ENCODE data around the gene KANSL3.
"Not testable (repeated sequence)": the region's sequence is repeated elsewhere in the genome, so short reads cannot be mapped to it uniquely, and the experiment has no call there.

KANSL3 gene

GRCh38 chr2:96638144-96639121, at the start of gene KANSL3:
KANSL3 (minus strand) TSS chr2:96638312; CDS start chr2:96637135, 1,177 bp downstream.
- peak; percentile 83 to 86 for DNase-seq (ENCODE audit: low read depth in 2 of 2)

DNA sequence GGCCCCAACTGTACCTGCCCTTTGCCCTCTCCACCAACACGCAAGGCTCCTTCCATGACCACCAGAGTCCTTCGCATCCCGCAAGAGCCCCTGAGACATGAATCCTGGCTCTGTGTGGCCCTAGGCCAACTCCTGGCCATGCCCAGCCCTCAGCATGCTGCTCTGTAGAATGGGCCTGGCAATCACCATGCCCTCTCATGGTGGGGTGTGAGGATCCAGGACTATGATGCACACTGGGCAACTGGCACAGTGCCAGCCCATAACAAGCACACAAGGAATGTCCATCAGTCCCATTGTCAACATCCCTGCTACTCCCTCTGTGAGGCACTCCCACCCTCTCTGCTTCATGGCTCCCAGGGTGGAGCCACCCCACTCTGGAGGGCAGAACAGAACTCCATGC, 49.2 kb upstream of the KANSL3 start:
- no peak for DNase-seq (ENCODE audit: low read depth in 2 of 2)

GRCh38 chr2:96685577-96686459, 47.7 kb upstream of the KANSL3 start:
- DNase-seq (ENCODE audit: low read depth in 2 of 2), result no peak

DNA sequence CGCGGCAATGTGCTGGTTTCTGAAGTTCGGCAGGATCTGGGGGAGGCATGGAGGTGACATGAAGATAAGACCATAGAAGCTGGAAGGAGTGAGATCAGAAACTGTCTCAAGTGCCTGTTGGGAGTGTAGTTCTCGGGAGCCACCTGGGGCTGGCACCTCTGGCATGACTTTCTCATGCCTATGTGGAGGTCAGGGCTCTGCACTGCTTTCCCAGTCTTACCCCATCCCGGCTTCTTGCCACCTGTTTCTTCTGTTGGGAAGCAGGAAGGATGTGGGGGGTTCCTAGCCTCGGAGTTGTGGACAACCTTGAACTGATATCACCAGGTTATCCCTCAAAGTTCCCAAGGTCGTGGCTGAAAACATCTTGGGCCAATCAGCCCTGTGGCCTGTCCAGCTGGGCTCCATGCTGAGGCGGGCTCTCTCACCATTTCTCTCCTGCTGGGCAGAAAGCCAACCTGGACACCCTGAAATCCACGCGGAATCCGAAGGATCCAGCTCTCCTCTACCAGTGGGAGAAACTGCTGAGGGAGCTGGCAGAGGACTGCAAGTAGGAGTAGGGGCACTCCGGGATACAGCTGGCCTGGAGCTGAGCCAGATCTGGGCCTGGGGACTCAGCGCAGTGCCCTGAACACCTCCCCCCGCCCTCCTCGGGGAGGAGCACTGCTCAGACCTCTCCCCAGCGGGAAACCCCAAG, 46.9 kb upstream of the KANSL3 start:
- DNase-seq (ENCODE audit: low read depth in 2 of 2), result no peak

GRCh38 chr2:96683972-96684820, 46.1 kb upstream of the KANSL3 start:
- no peak for DNase-seq (ENCODE audit: low read depth in 2 of 2)

DNA sequence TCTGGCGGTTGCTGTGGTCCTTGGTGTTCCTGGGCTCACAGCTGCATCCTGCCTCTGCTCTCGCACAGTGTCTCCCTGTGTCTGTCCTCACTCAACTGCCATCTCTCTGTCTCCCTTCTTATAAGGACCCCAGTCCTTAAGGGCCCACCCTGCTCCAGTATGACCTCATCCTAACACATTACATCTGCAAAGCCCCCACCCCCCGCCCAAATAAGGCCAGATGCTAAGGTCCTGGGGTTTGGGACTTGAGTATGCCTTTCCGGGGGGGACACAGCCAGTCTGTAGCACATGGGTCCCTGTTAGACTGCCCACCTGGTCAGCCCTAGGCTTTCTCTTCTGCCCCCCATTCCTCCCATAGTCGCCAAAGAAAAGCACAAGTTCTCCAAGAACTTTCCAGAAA, 45.2 kb upstream of the KANSL3 start:
- DNase-seq (ENCODE audit: low read depth in 2 of 2), result no peak

DNA sequence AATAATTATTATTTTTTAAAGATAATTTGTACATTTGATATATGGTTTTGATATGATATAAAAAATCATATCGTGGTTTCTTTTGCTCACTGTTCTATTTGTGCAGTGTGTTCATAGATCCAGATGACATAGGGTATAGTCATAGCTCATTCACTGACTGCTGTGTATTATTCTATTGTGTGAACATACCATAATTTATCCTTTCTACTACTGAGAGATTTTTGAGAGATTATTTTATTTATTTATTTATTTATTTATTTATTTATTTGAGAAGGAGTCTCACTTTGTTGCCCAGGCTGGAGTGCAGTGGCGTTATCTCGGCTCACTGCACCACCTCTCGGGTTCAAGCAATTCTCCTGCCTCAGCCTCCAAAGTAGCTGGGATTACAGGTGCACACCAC, 43.4 kb upstream of the KANSL3 start:
- DNase-seq (ENCODE audit: low read depth in 2 of 2), result no peak

GRCh38 chr2:96680561-96681141, 42.5 kb upstream of the KANSL3 start:
- DNase-seq (ENCODE audit: low read depth in 2 of 2), result no peak

DNA sequence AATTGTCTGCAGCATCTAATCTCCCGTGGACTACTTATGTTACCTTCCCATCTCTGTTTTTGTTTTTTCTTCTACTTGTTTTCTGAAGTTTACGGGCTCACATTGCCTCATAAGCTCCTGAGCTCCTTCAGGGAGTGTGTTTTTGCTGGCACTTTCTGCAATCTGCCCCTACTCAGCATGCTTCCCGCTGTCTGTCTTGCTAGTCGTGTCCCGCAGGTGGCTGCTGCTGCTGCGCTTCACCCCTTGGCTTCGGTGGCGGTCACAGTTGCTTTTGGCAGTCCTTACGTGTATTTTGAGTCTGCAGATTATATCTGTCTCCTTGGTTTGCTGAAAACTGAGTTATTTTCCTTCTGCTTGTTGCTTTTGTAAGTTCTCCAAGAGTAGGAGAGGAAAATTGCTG, 41.7 kb upstream of the KANSL3 start:
- DNase-seq (ENCODE audit: low read depth in 2 of 2), result no peak

DNA sequence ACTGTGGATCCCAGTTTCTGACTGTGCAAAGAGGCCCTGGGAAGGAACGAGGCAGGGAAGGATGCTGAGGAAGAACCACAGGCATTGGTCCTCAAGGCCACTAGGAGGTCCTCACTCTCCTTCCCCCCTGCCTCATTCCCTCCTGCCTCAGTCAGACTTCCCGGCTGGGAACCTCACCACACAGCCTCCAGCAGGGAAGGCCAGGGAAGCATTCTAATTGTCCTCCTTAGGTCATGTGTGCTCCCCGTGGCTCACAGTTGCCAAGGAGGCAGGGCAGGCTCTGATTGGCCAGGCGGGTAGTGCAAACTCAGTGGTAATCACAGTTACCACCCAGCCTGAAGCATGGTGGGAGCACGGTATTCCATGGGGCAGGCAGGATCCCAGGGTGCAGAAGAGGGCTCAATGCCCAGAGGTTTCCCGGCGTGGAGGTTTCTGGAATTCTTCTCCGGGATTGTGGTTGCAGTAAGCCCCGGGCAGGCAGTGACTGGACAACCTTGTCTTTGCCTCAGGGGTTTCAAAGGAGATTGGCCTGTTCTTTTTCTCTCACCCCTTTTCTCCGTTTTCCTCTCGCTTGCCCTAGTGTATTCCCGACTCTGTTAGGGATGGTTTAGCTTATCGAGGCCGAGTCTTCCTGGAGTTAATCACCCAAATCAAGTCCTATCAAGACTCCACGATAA, 31.6 kb upstream of the KANSL3 start:
- DNase-seq (ENCODE audit: low read depth in 2 of 2), result no peak

DNA sequence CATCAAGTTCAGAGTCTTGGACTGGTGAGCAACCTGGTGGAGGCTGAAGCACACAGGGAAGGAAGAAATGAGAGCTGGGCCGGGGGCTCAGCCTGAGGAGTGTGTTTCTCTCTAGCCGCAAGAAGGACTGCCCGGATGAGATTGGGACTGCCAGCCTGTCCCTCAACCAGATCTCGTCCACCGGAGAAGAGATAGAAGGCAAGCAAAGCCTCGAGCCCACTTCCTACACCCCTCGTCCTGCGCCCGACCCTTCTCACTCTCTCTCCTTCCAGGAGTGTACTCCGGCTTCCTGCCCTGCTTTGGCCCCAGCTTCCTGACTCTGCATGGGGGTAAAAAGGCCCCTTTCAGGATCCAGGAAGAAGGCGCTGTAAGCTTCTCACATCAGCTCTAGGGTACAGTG, 30.7 kb upstream of the KANSL3 start:
- no peak for DNase-seq (ENCODE audit: low read depth in 2 of 2)

DNA sequence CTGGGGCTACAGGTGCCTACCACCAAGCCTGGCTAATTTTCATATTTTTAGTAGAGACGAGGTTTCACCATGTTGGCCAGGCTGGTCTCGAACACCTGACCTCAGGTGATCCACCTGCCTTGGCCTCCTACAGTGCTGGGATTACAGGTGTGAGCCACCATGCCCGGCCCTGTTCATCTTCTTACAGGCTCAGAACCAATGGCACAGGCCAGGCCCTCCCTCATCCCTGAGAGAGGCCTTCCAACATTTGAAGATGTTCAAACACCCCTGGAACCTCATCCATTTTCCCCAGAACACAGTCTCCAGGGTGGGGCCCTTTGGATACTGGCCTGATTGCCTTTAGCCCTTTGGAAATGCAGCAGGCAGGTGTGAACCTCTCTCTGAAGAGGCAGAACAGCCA, 27.6 kb upstream of the KANSL3 start:
- DNase-seq (ENCODE audit: low read depth in 2 of 2), result not testable (repeated sequence)

GRCh38 chr2:96665083-96665569, 27.0 kb upstream of the KANSL3 start:
- no peak for DNase-seq (ENCODE audit: low read depth in 2 of 2)

DNA sequence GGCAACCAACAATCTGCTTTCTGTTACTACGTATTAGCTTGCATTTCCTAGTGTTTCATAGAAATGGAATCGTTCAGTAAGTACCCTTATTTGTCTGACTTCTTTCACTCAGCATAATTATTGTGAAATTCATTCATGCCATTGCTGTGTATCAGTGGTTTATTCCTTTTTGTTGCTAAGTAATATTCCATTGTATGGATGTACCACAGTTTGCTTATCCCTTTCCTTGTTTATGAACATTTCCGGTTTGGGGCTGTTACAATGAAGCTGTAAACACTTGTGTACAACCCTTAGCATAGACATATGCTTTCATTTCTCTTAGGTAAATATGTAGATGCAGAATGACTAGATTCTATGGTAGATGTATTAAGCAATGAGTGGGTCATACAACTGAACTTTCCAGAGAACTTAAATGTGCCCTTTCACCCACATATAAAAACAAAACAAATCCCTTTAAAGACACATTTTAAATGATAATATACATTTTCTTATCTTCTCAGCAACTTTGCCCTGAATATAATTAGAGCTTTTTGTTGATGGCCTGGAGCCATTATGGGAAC, 26.3 kb upstream of the KANSL3 start:
- no peak for DNase-seq (ENCODE audit: low read depth in 2 of 2)

GRCh38 chr2:96663829-96664228, 25.7 kb upstream of the KANSL3 start:
- DNase-seq (ENCODE audit: low read depth in 2 of 2), result no peak

- DNase-seq (ENCODE audit: low read depth in 2 of 2), result no peak
Observed at GRCh38 chr2:96663177-96663576, 25.1 kb upstream of the KANSL3 start.

GRCh38 chr2:96662360-96662759, 24.2 kb upstream of the KANSL3 start:
- DNase-seq (ENCODE audit: low read depth in 2 of 2), result no peak

DNA sequence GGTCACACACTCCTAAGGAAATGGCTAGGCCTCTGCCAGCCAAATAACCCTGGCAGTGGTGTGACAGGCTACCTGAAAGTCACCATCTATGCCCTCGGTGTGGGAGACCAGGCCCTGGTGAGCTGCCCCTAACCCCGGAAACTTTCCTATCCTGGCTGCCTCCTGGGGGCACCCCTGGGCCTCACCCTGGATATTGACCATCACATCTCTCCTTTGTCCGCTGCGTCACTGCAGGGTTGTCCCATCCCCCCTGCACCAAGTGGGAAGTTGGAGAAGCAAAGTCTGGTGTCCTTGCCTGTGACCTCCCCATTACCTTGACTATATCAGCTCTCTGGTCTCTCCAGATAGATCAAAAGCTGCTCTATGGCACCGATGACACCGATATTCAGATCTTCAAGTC, 23.2 kb upstream of the KANSL3 start:
- no peak for DNase-seq (ENCODE audit: low read depth in 2 of 2)

- DNase-seq (ENCODE audit: low read depth in 2 of 2), result no peak
Observed at GRCh38 chr2:96656540-96656939, 18.4 kb upstream of the KANSL3 start.

GRCh38 chr2:96655526-96655925, 17.4 kb upstream of the KANSL3 start:
- DNase-seq (ENCODE audit: low read depth in 2 of 2), result no peak
